GM10248 (cell line): Measurements from ENCODE around the gene PLAC1.

Experiments
- CTCF ChIA-PET: fragments of 300-600 bp; sonication (Branson Sonifier 250); formaldehyde crosslinking; extraction: SDS; loops from one replicate; lab custom pipeline; 2021; ENCODE audit warnings: antibody characterized with exemption; lab: Yijun Ruan, JAX
- POLR2A ChIA-PET: fragments of 350-650 bp; sonication (Branson Sonifier 250); formaldehyde crosslinking; extraction: SDS; loops from one replicate; lab custom pipeline; 2020; ENCODE audit warnings: antibody characterized with exemption; lab: Yijun Ruan, JAX
- DNase-seq: peaks from one replicate; pipeline ENCODE4 v3.0.0; 2012; ENCODE audit errors: extremely low spot score
- CTCF ChIP-seq: IDR thresholded peaks from 2 replicates; pipeline ENCODE4 v1.5.1; 2012; ENCODE audit warnings: mild to moderate bottlenecking, low read depth; ENCODE audit errors: extremely low read depth, missing control alignments, control extremely low read depth

Gene PLAC1

GRCh38 chrX:134592303-134592702 is 66.0 kb downstream of the PLAC1 start:
- POLR2A ChIA-PET: no interaction called here
- CTCF ChIA-PET: no interaction called here
- no peak for TF ChIP-seq CTCF
- DNase-seq: no peak

GRCh38 chrX:134591502-134591901 is 66.8 kb downstream of the PLAC1 start:
- no peak for DNase-seq
- POLR2A ChIA-PET: no interaction called here
- TF ChIP-seq CTCF: no peak
- CTCF ChIA-PET: no interaction called here

- no peak for TF ChIP-seq CTCF
- ChIA-PET CTCF (no interaction called here), POLR2A (no interaction called here)
- DNase-seq: no peak
Measured at GRCh38 chrX:134588806-134589205, 69.5 kb downstream of the PLAC1 start.

GRCh38 chrX:134580907-134581306 is 77.4 kb downstream of the PLAC1 start:
- TF ChIP-seq CTCF: no peak
- POLR2A ChIA-PET: interaction anchor here (0.6 kb wide), 1 partner anchor 25 kb away, joined by 5 read pairs; no protein-coding TSS in a partner anchor
- CTCF ChIA-PET: no interaction called here
- no peak for DNase-seq

- TF ChIP-seq CTCF: no peak
- POLR2A ChIA-PET: no interaction called here
- CTCF ChIA-PET: no interaction called here
- no peak for DNase-seq
Measured at GRCh38 chrX:134573683-134574035, 84.6 kb downstream of the PLAC1 start.

- CTCF ChIA-PET: interaction anchor here (1.6 kb wide), 1 partner anchor 14 kb away, joined by 3 read pairs; no protein-coding TSS in a partner anchor
- POLR2A ChIA-PET: no interaction called here
- no peak for DNase-seq
- no peak for TF ChIP-seq CTCF
Measured at GRCh38 chrX:134572816-134573682, 85.2 kb downstream of the PLAC1 start.
